ENCODE results near the gene CALN1. TPM values are rescaled to one million over a fixed set of nuclear protein-coding genes. Genes with fewer than 3 reads are reported as not detected.
"Not testable (repeated sequence)": the region's sequence is repeated elsewhere in the genome, so short reads cannot be mapped to it uniquely, and the experiment has no call there.

Gene CALN1
- total and polyA plus RNA-seq, 7 donors: under 0.01 TPM; not detected in 5

- no peak for TF ChIP-seq EP300 (IDR thresholded peaks at IDR 0.05)
- no peak for TF ChIP-seq CTCF (IDR thresholded peaks at IDR 0.05)
- no peak for TF ChIP-seq POLR2AphosphoS5 (IDR thresholded peaks at IDR 0.05)
- TF ChIP-seq POLR2A (IDR thresholded peaks at IDR 0.05): no peak
- Histone ChIP-seq H3K36me3 (no peaks in the 10 kb centered on the region), H3K4me1 (no peaks in the 10 kb centered on the region), H3K27ac (no peak overlapping the region), H3K9me3 (peaks cover 0 to 13% (median 2%) of the 10 kb centered on the region in 4 donors), H3K4me3 (no peak overlapping the region), H3K27me3 (no peaks in the 10 kb centered on the region)
- intact Hi-C loops (cut with DNase I): no loop called here
- no peak for DNase-seq
Measured at GRCh38 chr7:72072901-72073300, 339.2 kb downstream of the CALN1 start.

- Histone ChIP-seq H3K4me3 (no peak overlapping the region), H3K4me1 (no peaks in the 10 kb centered on the region), H3K9me3 (peaks cover 0 to 6% (median 2%) of the 10 kb centered on the region in 4 donors), H3K27ac (no peak overlapping the region), H3K27me3 (no peaks in the 10 kb centered on the region), H3K36me3 (no peaks in the 10 kb centered on the region)
- intact Hi-C loops (cut with DNase I): no loop called here
- no peak for DNase-seq
- TF ChIP-seq POLR2AphosphoS5 (IDR thresholded peaks at IDR 0.05) (no peak), POLR2A (IDR thresholded peaks at IDR 0.05) (no peak), CTCF (IDR thresholded peaks at IDR 0.05) (no peak)
Measured at GRCh38 chr7:72069263-72069662, 342.9 kb downstream of the CALN1 start.

GRCh38 chr7:72065764-72066163, 346.4 kb downstream of the CALN1 start:
- H3K4me1 ChIP-seq; H3K9me3 ChIP-seq; DNase-seq; H3K4me3 ChIP-seq; H3K27ac ChIP-seq; H3K36me3 ChIP-seq; H3K27me3 ChIP-seq; intact Hi-C loops (cut with DNase I): not testable (repeated sequence)
- 89% methylated on average over 1 of the region's 1 CpG for WGBS, 2 donors

GRCh38 chr7:72064916-72065315, 347.2 kb downstream of the CALN1 start:
- intact Hi-C loops (cut with DNase I): no loop called here
- H3K27ac ChIP-seq: no peak overlapping the region
- no peak for TF ChIP-seq POLR2A (IDR thresholded peaks at IDR 0.05)
- no peak for TF ChIP-seq POLR2AphosphoS5 (IDR thresholded peaks at IDR 0.05)
- no peak for TF ChIP-seq EP300 (IDR thresholded peaks at IDR 0.05)
- no peak for TF ChIP-seq CTCF (IDR thresholded peaks at IDR 0.05)
- no peak for DNase-seq
- H3K36me3 ChIP-seq: no peaks in the 10 kb centered on the region
- no peaks in the 10 kb centered on the region for H3K27me3 ChIP-seq
- peaks cover 0 to 10% (median 0%) of the 10 kb centered on the region in 4 donors for H3K9me3 ChIP-seq
- H3K4me1 ChIP-seq: no peaks in the 10 kb centered on the region
- H3K4me3 ChIP-seq: no peak overlapping the region

- TF ChIP-seq EP300 (IDR thresholded peaks at IDR 0.05) (no peak), CTCF (IDR thresholded peaks at IDR 0.05) (no peak), POLR2A (IDR thresholded peaks at IDR 0.05) (no peak), POLR2AphosphoS5 (IDR thresholded peaks at IDR 0.05) (no peak)
- peaks cover 0 to 8% (median 0%) of the 10 kb centered on the region in 4 donors for H3K9me3 ChIP-seq
Measured at GRCh38 chr7:72063330-72063729, 348.8 kb downstream of the CALN1 start.

More at GRCh38 chr7:72063330-72063729, 348.8 kb downstream of the CALN1 start:
- Histone ChIP-seq H3K27me3 (no peaks in the 10 kb centered on the region), H3K27ac (no peak overlapping the region), H3K4me1 (no peaks in the 10 kb centered on the region), H3K36me3 (no peaks in the 10 kb centered on the region), H3K4me3 (no peak overlapping the region)
- intact Hi-C loops (cut with DNase I): no loop called here
- DNase-seq: no peak
